Esophagus squamous epithelium (tissue), 4 donors: ENCODE measurements around the gene MTAP.

ENCODE experiments used
- POLR2A ChIP-seq, 4 donors: fragments of 450-650 bp; IDR thresholded peaks; one replicate each; pipeline ENCODE4 v1.6.1; 2017; ENCODE audit warnings: antibody characterized with exemption in 4 of 4, mild to moderate bottlenecking in 4 of 4, moderate library complexity in 3 of 4
- TF ChIP-seq, protein P1 (sequence below), 6 experiments: fragments of 450-650 bp in 4 of 6; fragments of 200-600 bp in 2 of 6; sonication (generic) in 2 of 6; IDR thresholded peaks; one replicate each; pipeline ENCODE4 v1.5.1; 2016 to 2019; ENCODE audit warnings: antibody characterized with exemption in 6 of 6, mild to moderate bottlenecking in 4 of 6, moderate library complexity in 4 of 6

DNA sequence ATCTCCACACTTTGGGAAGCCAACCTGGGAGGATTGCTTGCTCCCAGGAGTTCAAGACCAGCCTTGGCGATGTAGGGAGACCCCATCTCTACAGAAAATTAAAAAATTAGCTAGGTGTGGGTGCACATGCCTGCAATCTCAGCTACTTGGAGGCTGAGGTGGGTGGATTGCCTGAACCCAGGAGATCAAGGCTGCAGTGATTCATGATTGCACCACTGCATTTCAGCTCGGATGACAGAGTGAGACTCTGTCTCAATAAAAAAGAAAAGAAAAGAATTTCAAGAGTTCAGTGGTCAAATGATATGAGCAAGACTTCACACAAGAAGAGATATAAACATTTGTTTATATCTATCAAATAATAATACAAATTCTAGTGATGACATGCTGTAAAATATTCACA is 23.0 kb upstream of the MTAP start:
- TF ChIP-seq, protein P1, sequence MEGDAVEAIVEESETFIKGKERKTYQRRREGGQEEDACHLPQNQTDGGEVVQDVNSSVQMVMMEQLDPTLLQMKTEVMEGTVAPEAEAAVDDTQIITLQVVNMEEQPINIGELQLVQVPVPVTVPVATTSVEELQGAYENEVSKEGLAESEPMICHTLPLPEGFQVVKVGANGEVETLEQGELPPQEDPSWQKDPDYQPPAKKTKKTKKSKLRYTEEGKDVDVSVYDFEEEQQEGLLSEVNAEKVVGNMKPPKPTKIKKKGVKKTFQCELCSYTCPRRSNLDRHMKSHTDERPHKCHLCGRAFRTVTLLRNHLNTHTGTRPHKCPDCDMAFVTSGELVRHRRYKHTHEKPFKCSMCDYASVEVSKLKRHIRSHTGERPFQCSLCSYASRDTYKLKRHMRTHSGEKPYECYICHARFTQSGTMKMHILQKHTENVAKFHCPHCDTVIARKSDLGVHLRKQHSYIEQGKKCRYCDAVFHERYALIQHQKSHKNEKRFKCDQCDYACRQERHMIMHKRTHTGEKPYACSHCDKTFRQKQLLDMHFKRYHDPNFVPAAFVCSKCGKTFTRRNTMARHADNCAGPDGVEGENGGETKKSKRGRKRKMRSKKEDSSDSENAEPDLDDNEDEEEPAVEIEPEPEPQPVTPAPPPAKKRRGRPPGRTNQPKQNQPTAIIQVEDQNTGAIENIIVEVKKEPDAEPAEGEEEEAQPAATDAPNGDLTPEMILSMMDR (IDR thresholded peaks at IDR 0.05): no peak
- TF ChIP-seq POLR2A (IDR thresholded peaks at IDR 0.05): no peak
